Tibial nerve (tissue), 4 donors: Measurements from ENCODE around the gene BHLHA15. TPM values are rescaled to one million over a fixed set of nuclear protein-coding genes. Genes with fewer than 3 reads are reported as not detected.
A peak's percentile ranks its signal among the peaks of the same experiment; 100 is the strongest.

ENCODE experiments used
- DNase-seq, 2 donors: peaks; one replicate each; pipeline ENCODE4 v3.0.0-alpha.2; 2019; ENCODE audit warnings: low spot score in 2 of 2
- H3K27ac ChIP-seq, 4 donors: fragments of 200-600 bp; sonication (generic) in 3 of 4; one replicate each; pipeline ENCODE4 v1.5.1; 2017 to 2019; ENCODE audit warnings: mild to moderate bottlenecking in 1 of 4
- H3K27me3 ChIP-seq, 2 donors: fragments of 200-600 bp; sonication (generic) in 1 of 2; one replicate each; pipeline versions ENCODE4 v1.5.1 to v1.6.0; 2017 to 2019
- H3K36me3 ChIP-seq, 3 donors: fragments of 200-600 bp; sonication (generic); one replicate each; pipeline ENCODE4 v1.5.1; 2018 to 2019
- H3K4me1 ChIP-seq, 4 donors: fragments of 200-600 bp; sonication (generic) in 3 of 4; one replicate each; pipeline ENCODE4 v1.5.1; 2017 to 2019
- H3K4me3 ChIP-seq, 4 donors: fragments of 200-600 bp; sonication (generic) in 3 of 4; one replicate each; pipeline ENCODE4 v1.5.1; 2017 to 2019; ENCODE audit warnings: mild to moderate bottlenecking in 1 of 4, moderate library complexity in 1 of 4
- H3K9me3 ChIP-seq, 4 donors: fragments of 200-600 bp; sonication (generic) in 3 of 4; one replicate each; pipeline ENCODE4 v1.5.1; 2017 to 2019
- EP300 ChIP-seq, 2 donors: sonication (generic); formaldehyde crosslinking; IDR thresholded peaks; one replicate each; pipeline ENCODE4 v1.6.1; 2017; ENCODE audit warnings: antibody characterized with exemption in 2 of 2, mild to moderate bottlenecking in 1 of 2
- POLR2A ChIP-seq, 2 donors: fragments of 450-650 bp; IDR thresholded peaks; one replicate each; pipeline ENCODE4 v1.6.1; 2017; ENCODE audit warnings: antibody characterized with exemption in 2 of 2, mild to moderate bottlenecking in 2 of 2, moderate library complexity in 2 of 2
- WGBS, 2 donors: methylation state at CpG; one replicate each; pipeline ENCODE4 v1.1.5; 2018; 5-methylcytosine and 5-hydroxymethylcytosine counted together
- total RNA-seq, 4 donors: library from RNA; depleted of rRNA; stranded (reverse); fragments of >200 nt; gene quantifications; one replicate each; pipeline ENCODE4 v1.1.0, GENCODE V29; 2016
- TF ChIP-seq, protein P1 (sequence below), 5 experiments: fragments of 200-600 bp in 3 of 5; fragments of 450-650 bp in 2 of 5; sonication (generic) in 3 of 5; IDR thresholded peaks; one replicate each; pipeline ENCODE4 v1.5.1; 2016 to 2019; ENCODE audit warnings: antibody characterized with exemption in 5 of 5, mild to moderate bottlenecking in 3 of 5, moderate library complexity in 2 of 5

Gene BHLHA15
- total RNA-seq, 4 donors from 2014 or later: not detected

DNA sequence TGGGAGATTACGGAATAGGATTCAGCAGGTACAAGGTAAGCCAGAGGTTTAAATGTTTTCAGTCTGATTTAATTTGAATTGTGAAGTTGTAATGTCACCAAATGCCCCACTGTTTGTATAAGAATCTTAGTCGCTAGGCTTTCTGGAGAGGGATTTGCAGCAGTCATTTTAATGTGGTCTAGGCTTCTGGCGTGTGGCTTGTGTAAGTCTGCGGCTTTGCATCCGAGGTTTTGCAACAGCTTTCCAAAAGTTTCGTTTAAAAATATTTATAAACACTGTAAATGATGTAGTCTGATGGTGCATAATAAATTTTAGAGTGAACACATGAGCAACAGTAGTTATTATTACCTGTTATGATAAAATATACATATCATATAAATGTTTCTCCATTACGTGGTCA, 26.1 kb upstream of the BHLHA15 start:
- H3K4me3 ChIP-seq: no peak overlapping the region
- no peaks in the 10 kb centered on the region for H3K9me3 ChIP-seq
- H3K36me3 ChIP-seq: peaks cover 0 to 35% (median 0%) of the 10 kb centered on the region in 3 donors
- 92% methylated on average over 7 of the region's 7 CpGs for WGBS, 2 donors
- no peaks in the 10 kb centered on the region for H3K4me1 ChIP-seq
- TF ChIP-seq POLR2A (IDR thresholded peaks at IDR 0.05) (no peak), EP300 (IDR thresholded peaks at IDR 0.05) (no peak)
- TF ChIP-seq, protein P1, sequence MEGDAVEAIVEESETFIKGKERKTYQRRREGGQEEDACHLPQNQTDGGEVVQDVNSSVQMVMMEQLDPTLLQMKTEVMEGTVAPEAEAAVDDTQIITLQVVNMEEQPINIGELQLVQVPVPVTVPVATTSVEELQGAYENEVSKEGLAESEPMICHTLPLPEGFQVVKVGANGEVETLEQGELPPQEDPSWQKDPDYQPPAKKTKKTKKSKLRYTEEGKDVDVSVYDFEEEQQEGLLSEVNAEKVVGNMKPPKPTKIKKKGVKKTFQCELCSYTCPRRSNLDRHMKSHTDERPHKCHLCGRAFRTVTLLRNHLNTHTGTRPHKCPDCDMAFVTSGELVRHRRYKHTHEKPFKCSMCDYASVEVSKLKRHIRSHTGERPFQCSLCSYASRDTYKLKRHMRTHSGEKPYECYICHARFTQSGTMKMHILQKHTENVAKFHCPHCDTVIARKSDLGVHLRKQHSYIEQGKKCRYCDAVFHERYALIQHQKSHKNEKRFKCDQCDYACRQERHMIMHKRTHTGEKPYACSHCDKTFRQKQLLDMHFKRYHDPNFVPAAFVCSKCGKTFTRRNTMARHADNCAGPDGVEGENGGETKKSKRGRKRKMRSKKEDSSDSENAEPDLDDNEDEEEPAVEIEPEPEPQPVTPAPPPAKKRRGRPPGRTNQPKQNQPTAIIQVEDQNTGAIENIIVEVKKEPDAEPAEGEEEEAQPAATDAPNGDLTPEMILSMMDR (IDR thresholded peaks at IDR 0.05): no peak
- no peak overlapping the region for H3K27ac ChIP-seq
- DNase-seq: no peak
- H3K27me3 ChIP-seq: no peaks in the 10 kb centered on the region

DNA sequence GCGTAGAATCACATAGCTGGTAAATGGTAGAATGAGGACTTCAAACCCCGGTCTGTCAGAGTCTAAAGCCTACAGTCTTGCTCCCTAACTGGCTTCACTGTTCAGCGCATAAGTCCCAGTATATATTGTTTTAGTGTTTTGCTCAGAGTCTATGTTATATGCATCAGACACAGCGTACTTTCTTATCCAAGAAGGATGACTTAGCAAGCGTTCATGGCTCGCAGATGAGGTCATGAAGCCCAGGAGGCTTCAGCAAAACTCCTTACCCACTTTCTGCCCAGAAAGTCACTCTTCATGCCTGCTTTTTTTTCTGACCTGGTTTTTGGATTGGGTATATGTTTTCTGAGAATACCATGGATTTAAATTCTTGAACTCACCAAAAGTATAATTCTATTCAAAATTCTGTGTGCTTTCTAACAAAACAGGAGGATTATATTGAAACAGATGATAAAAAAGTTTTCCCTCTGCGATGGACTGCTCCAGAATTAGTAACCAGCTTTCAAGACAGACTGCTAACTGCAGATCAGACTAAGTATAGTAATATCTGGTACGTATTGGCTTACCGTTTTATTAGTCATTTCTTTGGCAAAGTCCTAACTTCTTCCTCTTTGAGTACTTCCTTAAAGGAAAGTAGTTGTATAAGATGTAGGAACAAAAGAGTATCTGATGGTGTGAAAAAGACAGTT, 24.6 kb upstream of the BHLHA15 start:
- no peak for DNase-seq
- Histone ChIP-seq H3K4me3 (no peak overlapping the region), H3K4me1 (no peaks in the 10 kb centered on the region), H3K27ac (peak overlapping the region in 1 of 4 donors; percentile 32), H3K9me3 (no peaks in the 10 kb centered on the region), H3K27me3 (no peaks in the 10 kb centered on the region), H3K36me3 (peaks cover 0 to 50% (median 0%) of the 10 kb centered on the region in 3 donors)
- TF ChIP-seq EP300 (IDR thresholded peaks at IDR 0.05): no peak
- TF ChIP-seq POLR2A (IDR thresholded peaks at IDR 0.05): no peak
- TF ChIP-seq, protein P1 (IDR thresholded peaks at IDR 0.05): no peak
- WGBS, 2 donors: 68 to 70% methylated on average over 9 of the region's 9 CpGs

DNA sequence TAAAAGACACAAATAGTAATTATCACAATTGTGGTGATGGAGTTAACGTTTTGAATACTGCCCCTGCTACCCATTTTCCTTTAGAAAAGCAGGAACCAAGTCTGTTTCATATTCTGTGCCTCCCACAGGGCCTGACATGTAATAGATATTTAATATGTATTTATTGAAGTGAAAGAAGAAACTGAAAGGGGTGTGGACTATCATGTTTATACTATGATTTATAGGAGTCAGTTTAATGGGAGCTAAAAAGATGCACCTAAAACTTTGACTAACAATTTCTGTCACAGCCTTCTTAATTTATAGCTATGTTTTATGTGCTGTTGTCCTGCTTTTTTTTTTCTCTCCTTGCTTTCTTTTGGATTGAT, 24.1 kb upstream of the BHLHA15 start:
- H3K9me3 ChIP-seq: no peaks in the 10 kb centered on the region

DNA sequence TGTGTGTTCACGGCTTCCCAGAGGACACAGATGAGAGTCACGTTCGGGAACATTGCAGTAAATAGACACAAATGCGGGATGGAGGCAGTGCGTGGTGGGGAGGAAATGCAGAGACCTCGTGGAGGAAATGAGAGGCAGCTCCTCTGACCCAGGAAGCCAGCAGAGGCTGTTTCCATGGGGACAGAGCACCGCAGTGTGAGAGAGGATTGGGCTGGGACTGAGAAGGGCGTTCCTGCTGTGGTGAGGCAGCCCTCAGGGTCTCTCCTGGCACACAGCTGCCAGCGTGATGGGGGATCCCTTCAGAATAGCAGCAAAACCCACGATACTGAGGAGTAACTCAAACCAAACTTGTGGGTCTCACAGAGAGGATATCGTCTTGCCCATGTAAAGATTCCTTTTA, 21.7 kb upstream of the BHLHA15 start:
- WGBS, 2 donors: 92 to 94% methylated on average over 11 of the region's 11 CpGs
- no peak for TF ChIP-seq POLR2A (IDR thresholded peaks at IDR 0.05)
- TF ChIP-seq EP300 (IDR thresholded peaks at IDR 0.05): no peak
- TF ChIP-seq, protein P1 (IDR thresholded peaks at IDR 0.05): no peak

More for the DNA sequence above, 24.1 kb upstream of the BHLHA15 start:
- H3K4me3 ChIP-seq: no peak overlapping the region
- WGBS, 2 donors: 44 to 46% methylated on average over 1 of the region's 1 CpG
- H3K4me1 ChIP-seq: no peaks in the 10 kb centered on the region
- peaks cover 0 to 55% (median 0%) of the 10 kb centered on the region in 3 donors for H3K36me3 ChIP-seq
- DNase-seq: no peak
- no peaks in the 10 kb centered on the region for H3K27me3 ChIP-seq
- H3K27ac ChIP-seq: no peak overlapping the region
- TF ChIP-seq POLR2A (IDR thresholded peaks at IDR 0.05) (no peak), EP300 (IDR thresholded peaks at IDR 0.05) (no peak)
- TF ChIP-seq, protein P1 (IDR thresholded peaks at IDR 0.05): no peak

DNA sequence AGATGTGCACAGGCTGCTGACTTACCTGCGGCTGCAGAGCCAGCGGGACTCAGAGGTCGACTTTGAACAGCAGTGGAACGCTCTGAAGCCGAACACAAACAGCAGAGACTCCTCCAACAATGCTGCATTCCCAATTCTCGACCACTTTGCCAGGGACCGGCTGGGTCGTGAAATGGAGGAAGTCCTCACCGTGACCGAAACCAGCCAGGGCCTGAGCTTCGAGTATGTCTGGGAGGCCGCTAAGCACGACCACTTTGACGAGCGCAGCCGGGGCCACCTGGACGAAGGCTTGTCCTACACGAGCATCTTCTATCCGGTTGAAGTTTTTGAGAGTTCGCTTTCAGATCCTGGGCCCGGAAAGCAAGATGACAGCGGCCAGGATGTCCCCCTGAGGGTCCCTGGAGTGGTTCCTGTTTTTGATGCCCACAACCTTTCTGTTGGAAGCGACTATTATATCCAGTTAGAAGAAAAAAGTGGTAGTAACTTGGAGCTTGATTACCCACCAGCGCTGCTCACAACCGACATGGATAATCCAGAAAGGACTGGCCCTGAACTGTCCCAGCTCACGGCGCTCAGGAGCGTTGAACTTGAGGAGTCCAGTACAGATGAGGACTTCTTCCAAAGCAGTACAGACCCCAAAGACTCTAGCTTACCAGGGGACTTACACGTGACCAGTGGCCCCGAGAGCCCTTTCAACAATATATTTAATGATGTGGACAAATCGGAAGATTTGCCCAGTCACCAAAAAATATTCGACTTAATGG, 19.4 kb upstream of the BHLHA15 start:
- WGBS, 2 donors: 92 to 97% methylated on average over 32 of the region's 32 CpGs
- Histone ChIP-seq H3K36me3 (peaks cover 0 to 96% (median 0%) of the 10 kb centered on the region in 3 donors), H3K9me3 (no peaks in the 10 kb centered on the region), H3K4me1 (no peaks in the 10 kb centered on the region), H3K4me3 (no peak overlapping the region), H3K27ac (no peak overlapping the region), H3K27me3 (no peaks in the 10 kb centered on the region)
- DNase-seq: no peak
- TF ChIP-seq POLR2A (IDR thresholded peaks at IDR 0.05) (no peak), EP300 (IDR thresholded peaks at IDR 0.05) (no peak)
- TF ChIP-seq, protein P1 (IDR thresholded peaks at IDR 0.05): no peak

More for the DNA sequence above, 21.7 kb upstream of the BHLHA15 start:
- H3K4me3 ChIP-seq: no peak overlapping the region
- H3K36me3 ChIP-seq: peaks cover 0 to 79% (median 0%) of the 10 kb centered on the region in 3 donors
- H3K9me3 ChIP-seq: no peaks in the 10 kb centered on the region
- no peaks in the 10 kb centered on the region for H3K4me1 ChIP-seq
- no peak overlapping the region for H3K27ac ChIP-seq
- no peak for DNase-seq
- H3K27me3 ChIP-seq: no peaks in the 10 kb centered on the region
